T-helper 2 cell treated with Interferon-gamma antibody and Interleukin-4, amounts not matched to agents 100 ng/mL and 5 ng/mL, for 36 hours (primary cell): ENCODE measurements around the gene GNAI3. TPM values are rescaled to one million over a fixed set of nuclear protein-coding genes. Genes with fewer than 3 reads are reported as not detected.

Experiments used
- intact Hi-C: fragments of 100-400 bp; cut with micrococcal nuclease; formaldehyde crosslinking; loops from one replicate; pipeline ENCODE4 v1.15.1; 2023
- total RNA-seq: library from RNA; stranded (reverse); gene quantifications from 2 replicates; pipeline ENCODE4 v1.2.3, GENCODE V29; 2022

The GNAI3 gene
- 9.5 and 9.6 TPM in 2 replicates for total RNA-seq

DNA sequence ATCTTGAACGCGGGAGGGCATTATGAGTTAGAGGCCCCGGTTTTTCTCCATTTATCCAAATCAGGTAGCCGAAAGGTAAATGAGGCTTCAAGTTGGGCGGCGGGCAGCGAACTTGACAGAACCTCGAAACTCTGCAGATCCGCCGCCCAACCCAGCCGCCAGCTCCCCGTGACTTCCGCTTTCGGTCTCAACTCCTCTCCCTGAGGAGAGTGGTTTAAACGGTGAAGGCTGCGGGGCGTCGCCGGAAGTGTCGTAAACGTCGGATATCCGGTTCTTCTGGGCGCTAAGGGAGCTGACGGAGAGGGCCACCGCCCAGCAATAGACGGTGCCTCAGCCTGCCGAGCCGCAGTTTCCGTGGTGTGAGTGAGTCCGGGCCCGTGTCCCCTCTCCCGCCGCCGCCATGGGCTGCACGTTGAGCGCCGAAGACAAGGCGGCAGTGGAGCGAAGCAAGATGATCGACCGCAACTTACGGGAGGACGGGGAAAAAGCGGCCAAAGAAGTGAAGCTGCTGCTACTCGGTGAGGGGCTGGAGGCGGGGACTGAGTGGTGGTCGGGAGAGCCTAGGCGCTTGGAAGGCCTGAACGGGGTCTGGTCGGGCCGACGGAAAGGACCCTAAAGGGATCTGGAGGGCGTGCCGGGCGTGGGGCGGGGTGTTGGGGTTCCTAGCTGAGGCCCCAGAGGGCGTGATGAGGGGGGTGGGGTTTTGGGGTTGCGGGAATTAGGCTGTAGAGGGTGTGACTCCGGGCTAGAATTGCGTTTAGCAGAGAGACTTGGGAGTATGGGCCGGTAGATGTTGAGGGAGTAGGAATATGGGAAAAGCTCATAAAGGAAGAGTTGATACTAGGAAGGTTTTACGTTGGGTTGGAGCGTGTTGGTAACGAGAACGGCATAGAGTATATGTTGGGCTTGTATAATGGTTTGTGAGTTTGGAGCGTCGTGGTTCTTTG, at the start of gene GNAI3:
GNAI3 (plus strand) TSS at position 295 of the 947 bp plus-strand sequence; CDS start at position 401, 106 bp downstream.
- intact Hi-C loops = loop anchor here (1.0 to 5.0 kb wide), 7 partner anchors 54 to 486 kb away; partner anchors contain the start of genes ATXN7L2, CSF1, CYB561D1 and GSTM1

DNA sequence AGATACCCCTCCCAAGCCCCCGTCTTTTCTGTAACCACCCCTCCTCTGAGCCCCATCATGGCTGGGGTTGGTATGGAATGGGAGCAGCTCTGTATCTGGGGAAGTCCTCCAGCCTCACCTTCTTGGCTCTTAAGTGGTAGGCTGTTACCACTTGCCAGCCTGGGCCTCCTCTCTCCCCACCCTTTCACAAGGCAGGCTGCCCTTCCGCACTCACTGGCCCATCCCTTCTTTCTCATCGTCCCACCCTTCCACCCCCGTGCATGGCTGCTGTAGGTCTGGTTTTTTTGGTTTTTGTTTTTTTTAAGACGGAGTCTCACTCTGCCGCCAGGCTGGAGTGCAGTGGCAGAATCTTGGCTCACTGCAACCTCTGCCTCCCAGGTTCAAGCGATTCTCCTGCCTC, 49.3 kb upstream of the GNAI3 start:
- intact Hi-C loops = no loop called here

DNA sequence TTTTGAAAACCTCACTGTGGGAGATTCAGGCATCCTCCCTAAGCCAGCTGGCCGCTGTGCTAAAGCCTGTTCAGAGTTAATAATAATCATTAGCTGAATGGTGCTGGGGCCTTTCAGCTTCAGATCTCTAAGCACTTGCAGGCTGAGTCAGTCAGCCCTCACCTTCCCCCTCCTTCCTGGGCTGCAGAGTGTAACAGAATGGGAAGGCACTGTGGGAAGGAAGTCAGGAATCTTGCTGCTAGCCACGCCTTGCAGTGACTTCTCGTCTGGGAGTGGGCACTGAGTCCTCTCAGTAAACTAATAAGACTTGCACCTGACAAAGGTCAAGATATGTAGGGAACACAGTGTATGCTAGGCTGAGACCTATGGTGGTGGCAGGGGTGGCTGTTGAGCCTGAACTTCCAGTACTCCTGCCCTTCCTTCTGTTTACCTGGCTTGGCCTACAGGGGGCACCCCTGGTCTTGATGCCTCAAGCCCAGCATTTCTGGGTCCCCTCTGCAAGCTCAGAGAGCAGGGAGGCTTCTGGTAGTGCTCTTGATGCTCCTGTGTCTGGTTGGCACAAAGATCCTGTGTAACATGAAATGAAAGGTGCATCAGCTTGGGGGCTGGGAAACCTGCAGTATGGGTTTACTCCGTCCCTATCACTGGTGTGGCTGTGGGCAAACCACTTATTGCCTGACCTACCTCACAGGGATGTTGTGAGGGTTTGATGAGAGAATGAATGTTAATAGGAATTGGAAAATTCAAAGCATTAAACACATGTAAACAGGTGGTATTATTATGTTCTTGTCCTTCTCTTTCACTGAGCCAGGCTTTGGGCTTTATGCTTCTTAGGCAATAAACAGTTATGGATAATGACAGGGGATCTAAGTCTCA, 48.5 kb upstream of the GNAI3 start:
- intact Hi-C loops = no loop called here

DNA sequence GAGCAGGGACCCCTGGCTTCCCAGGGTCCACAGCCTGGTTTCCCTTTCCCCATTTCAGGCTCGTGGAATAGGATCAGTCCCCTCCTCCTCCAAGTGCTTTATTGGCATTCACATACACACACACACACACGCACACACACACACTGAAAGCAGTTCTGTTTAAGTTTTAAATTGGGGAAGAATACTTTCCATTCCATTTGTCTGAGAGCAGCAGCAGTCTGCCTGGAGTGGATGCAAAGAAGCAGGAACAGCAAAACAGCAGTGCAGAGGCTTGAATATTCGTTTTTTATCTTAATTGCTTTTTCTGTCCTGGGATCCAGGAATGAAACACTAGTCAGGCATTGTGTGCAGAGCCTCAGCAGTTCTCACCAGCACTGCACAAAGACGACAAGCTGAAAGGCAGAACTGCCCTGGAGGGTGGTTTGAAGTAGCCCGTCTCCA, 47.5 kb upstream of the GNAI3 start:
- intact Hi-C loops = no loop called here

DNA sequence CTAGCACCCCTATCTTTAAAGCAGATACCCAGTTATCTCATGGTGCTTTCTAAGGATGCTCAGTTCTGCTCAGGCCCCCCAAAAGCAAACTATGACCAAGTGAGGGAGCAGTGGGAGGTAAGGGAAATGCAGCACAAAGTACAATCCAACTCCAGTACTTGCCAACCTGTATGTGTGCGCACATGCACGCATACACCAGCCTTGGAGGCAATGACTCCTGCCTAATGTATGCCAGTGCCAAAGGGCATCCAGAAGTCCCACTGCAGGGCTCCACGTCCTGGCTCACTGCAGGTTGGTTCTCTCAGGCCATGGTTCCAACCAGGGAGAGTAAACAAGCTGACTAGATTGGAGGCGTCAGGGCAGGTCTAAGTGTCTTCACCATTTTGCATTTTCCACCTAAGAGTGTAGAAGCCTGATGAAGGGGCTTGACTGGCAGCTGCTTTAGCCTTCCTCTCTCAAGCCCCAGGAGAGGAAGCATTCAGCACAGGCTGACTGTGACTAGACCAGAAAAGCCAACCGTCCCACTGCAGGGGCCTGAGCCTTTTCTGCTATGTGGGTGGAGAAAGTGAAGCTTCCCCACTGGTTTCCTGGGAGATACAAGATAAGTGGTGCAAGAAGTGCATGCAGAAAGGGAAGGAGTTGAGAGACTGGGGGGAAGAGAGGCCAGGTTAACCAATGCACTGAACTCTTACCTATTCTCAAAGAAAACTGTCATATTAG, 46.6 kb upstream of the GNAI3 start:
- intact Hi-C loops = no loop called here

DNA sequence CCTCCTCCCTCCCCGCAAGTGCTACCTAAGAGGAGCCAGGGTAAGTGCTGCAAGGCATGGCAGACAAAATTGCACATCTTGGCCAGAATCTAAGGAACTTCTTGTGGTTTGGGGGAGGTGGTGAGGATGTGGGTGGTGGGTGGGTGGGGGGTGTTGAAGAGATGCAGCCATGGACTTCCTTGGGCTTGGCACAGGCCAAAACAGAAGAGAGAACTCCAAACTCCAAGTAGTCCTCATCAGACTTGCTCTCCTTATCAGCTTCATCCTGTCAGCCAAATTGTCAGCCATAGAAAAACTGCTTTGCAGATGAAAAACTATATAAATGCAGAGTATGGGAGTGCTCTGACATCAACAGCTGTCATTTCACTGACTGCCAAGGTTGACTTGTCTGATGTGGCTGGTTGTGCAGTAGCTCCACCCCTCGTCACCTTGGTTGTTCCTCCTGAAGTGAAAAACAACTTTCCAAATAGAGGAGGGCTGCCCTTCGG, 46.0 kb upstream of the GNAI3 start:
- intact Hi-C loops = no loop called here

DNA sequence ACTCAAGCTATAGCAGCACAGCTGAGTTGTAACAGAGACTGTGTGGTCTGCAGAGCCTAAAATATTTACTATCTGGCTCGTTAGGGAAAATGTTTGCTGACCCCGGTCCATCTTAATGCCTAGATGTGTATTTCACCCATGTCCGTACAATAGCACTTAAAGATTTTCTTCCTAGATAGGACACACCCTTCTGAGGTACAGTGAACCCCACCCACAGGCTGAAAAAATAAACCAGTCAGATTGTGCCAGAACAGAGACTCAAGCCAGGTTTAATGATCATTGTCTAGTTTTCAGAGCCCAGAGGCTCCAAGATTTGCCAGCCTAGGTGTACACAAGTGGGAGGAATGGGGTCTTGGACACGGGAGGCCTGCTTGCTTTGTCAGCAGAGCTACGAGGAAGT, 44.5 kb upstream of the GNAI3 start:
- intact Hi-C loops = no loop called here

DNA sequence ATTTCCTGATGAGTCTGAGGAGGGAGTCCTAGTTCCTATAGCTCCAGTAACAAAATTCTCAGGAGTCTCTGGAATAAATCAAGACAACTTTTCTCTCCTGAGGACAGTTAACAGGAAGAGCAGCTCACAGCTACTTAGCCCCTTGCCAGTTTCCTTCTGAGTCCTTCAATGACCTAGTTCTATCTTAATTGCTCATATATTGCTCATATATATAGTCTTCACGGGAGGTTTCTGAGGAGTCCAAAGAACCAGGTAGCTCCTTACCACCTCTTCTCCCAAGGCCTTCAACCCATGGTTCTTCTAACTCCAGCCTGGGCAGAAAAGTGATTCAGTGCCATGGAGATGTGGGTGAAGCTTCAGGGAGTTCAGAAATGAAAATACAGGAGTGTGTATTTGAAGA, 43.4 kb upstream of the GNAI3 start:
- intact Hi-C loops = no loop called here

DNA sequence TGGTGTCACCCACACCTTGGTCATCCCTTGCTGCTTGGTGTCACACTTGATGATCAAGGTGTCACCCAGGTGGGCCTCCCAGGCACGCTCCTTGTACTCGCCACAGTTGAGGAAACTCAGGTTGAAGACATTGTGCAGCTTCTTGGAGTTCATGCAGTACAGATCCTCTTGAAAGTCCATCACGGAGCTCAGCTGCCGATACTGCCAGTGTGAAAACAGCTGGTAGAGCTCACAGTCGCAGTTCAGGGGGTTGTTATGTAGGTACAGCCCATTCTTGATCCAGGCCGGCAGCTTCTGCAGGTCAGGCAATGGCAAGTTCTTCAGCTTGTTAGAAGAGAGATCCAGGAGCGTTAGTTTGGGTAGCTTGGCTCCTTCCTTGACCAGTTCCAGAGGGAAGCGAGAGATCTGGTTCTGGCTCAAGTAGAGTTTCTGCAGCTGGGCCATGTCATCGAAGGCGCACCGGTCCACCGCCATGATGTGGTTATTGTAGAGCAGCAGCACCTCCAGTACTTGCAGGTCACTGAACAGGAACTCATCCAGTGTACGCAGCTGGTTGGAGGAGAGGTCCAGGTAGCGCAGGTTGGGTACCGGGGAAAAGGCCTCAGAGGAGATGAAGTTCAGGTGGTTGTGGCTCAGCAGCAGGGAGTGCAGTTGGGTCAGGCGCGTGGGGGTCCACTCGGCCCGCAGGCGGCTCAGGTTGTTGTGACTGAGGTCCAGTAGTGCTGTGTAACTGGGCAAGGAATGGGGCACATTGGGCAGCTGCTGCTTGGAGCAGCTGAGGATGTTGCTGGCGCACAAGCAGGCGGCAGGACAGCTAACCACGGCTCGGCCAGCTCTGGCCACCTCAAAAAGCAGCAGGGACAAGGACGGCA, 40.2 kb upstream of the GNAI3 start:
- intact Hi-C loops = no loop called here

DNA sequence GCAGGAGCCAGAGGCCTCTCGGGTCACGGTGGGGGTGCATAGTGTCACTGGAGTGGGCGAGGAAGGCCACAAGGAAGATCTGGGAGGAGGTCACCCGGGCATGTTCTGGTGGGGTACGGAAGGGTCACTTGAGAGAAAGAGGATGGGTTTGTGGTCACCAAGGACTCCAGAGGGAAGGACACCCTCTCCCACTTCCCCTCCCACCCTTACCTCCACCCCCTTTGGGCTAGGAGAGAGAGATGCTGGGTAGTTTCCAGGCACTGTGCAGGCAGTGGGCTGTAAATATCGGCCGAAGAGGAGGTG, 39.6 kb upstream of the GNAI3 start:
- intact Hi-C loops = loop anchor here (1.0 kb wide), 1 partner anchor 15 kb away; the partner anchor contains the start of gene CYB561D1

DNA sequence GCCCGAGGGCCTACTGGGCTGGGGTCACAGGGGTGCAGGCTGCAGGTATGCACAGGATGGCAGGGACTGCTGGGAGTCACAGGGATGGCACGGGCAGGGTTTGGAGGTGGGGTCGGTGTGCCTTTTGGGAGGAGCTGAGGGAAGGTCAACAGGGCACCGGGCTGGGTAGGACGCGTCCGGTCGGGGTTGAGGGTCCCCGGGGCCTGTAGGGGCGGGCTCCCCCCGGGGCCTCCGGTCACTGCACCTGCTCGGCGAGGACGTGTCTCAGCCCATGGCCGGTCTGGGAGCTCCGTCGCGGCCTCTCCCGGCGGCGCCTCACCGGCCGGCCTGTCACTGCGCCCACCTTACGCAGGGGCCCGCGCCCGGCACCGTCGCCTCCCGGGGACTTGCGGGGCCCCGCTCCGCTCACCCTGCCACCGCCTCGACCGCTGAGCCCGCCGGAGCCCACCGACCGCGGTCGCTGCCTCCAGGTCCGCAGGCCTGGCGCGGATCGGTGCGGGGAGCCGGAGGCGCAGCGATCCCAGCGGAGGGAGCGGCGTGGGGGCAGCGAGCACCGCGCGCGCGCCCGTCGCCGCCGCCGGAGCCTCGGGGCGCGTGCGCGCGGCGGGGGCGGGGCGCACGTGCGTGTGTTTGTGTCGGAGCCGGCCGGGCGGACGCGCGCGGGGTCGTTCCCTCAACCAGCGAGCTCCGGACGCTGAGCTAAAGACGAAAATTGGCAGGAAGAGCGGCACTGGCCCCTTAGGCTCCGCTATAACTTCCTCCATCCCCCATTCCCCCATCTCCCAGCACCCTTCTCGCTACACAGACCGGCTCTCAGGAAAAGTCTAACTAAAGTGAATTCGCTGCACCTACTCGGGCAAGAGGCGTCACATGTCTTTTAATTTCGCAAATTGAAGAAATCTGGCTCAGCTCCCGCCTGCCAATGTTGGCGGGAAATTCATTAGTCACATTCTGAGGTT, 39.0 kb upstream of the GNAI3 start, which contains the start of gene AMIGO1:
AMIGO1 (minus strand) TSS at position 552 of the 959 bp plus-strand sequence. CDS start 815 bp downstream, outside the sequence.
- intact Hi-C loops = loop anchor here (1.0 kb wide), 1 partner anchor 15 kb away; the partner anchor contains the start of gene CYB561D1

DNA sequence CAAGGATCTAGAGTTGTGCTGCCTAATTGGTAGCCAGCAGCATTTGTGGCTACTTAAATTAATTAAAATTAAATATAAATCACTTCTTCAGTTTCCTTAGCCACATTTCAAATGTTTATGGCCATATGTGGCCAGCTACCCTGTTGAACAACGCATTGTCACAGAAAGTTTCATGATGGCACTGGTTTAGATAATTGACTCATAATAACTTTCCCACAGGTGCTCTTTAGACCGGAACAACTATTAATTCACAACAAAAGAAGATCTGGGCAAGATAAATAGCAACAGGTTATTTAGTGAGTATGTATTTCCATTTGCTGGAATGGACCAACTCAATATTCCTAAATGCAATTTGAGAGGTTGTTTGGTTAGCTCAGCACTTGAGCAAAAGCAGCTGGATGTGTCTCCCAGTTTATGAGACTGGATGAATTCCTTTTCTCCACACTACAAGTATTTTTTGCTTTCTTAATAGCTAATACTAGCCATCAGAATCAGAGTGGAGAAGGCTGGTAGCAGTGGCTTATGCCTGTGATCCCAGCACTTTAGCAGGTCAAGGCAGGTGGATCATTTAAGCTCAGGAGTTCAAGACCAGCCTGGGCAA, 35.2 kb upstream of the GNAI3 start:
- intact Hi-C loops = no loop called here

DNA sequence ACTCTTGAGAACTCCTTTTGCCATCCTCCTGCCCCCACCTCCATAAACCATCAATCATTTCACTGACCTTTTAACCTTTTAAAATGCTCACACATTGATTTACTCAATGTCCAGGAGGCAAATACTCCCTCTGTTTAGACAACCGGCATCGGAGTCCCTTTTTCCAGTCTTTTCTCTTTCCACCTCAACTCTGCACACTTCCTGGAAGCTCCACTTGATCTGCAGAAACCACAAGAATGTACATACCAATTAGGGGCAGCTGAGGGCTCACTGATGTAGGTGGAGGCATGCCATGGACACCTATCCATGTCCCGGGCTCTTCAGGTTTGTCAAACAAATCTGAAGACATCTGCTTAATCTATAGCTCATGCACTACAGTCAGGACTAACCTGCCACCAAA, 33.6 kb upstream of the GNAI3 start:
- intact Hi-C loops = no loop called here

DNA sequence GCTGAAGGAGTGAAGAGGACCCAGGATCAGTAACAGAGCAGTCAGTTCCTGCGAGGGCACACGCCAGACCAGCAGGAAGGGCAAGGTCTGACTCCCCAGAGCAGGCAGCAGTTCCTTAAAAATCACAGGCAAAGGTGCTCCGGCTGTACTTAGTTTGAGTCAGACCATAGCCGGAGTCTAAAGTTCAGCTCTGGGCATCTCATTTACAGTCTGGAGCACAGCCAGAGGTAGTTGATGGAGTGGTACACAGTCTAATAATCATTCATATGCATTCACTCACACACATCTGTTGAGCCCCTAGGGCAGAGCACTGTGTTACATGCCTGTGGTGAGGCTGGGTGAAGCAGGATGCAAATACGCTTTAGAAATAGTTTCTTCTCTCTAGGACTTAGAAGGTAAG, 31.5 kb upstream of the GNAI3 start:
- intact Hi-C loops = no loop called here

DNA sequence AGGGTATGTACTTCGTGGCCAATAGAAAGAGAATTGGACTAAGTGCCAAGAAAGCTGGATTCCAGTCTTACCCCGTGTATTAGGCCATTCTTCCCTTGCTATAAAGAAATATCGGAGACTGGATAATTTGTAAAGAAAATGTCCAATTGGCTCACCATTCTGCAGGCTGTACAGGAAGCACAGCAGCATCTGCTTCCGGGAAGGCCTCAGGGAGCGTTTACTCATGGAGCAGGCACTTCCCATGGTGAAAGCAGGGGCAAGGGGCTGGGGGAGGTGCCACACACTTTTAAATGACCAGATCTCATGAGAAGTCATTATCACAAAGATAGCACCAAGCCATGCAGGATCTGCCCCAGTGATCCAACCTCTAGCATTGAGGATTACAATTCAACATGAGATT, 31.1 kb upstream of the GNAI3 start:
- intact Hi-C loops = no loop called here

DNA sequence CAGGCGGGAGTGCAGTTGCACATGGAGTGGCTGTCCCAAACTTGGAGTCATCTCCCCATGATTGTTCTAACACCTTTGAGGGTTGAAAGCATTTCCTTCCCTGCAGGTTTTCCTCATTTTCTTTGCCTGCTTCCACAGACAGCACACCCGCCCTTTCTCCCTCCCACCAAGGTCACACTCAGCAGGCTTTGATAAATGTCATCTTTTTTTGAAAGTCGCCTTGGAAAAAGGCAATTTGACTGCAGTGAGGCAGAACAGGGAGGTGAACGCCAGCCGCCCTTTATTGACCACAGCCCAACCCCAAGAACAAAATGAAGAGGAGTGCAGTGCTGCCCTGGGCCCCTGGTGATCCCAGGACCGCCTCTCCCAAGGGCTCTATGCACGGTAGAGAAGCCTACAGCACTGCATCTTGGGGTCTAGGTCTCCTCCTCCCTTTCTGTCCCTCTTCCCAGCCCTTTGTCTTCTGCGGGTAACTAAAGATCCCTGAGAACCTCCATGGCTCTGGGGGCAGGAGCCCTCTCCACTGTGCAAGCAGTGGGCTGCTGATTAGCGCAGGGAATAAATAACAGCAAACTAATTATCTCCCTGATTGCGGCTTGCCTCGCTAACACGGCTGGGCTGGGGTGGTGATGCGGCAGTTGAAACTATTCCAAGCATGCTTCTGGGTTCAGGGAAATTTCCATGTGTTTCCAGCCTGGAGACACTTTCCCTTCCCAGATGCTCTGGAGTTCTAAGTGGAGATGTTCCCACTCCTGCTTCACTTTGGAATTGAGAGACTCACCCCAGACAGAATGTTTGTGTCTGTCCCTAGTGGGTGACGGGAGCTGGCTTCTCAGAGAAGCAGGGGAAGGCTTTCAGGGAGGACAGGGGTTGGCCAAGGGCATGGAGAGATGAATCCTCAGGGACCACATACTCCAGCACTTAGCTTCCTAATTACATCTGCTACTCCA, 27.1 kb upstream of the GNAI3 start:
- intact Hi-C loops = no loop called here

DNA sequence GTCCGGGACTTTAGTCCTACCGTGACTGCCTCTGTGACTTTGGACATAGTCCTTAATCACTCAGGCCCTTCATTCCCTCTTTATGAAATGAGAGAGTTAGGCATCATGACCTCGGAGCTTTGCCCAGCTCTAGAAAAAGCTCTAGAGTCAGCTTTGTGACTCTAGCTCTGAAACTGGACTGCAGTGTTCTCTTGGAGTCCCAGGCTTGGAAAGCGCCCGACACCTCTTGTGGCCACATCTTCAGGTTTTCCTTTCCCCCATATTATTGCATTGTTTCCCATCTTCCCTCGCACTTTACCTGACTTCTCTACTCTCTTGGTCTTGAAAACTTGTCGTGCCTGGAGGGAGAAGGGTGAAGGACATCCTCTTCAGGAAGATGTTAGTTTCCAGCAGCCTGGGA, 26.4 kb upstream of the GNAI3 start:
- intact Hi-C loops = no loop called here
